Activated naive CD4-positive, alpha-beta T cell treated with anti-CD3 and anti-CD28 coated beads for 36 hours (primary cell): ENCODE measurements around the gene WIPF1. TPM values are rescaled to one million over a fixed set of nuclear protein-coding genes. Genes with fewer than 3 reads are reported as not detected.
A peak's percentile ranks its signal among the peaks of the same experiment; 100 is the strongest.

ENCODE experiments used
- CTCF ChIA-PET: fragments of 350-600 bp; sonication (Branson Sonifier 250); formaldehyde crosslinking; loops from one replicate; lab custom pipeline; 2021; ENCODE audit warnings: antibody characterized with exemption; lab: Charles Lee
- DNase-seq: peaks from one replicate; pipeline ENCODE4 v3.0.0-alpha.2; 2020
- H3K27ac Mint-ChIP-seq: one replicate; pipeline ENCODE4 v1.8.0; 2021; ENCODE audit warnings: mild to moderate bottlenecking, mixed read lengths
- H3K27me3 Mint-ChIP-seq: one replicate; pipeline ENCODE4 v1.8.0; 2021; ENCODE audit warnings: low read depth, mixed read lengths
- H3K36me3 Mint-ChIP-seq: one replicate; pipeline ENCODE4 v1.8.0; 2021; ENCODE audit warnings: low read depth, mixed read lengths
- H3K4me1 Mint-ChIP-seq: one replicate; pipeline ENCODE4 v1.8.0; 2021; ENCODE audit warnings: low read depth, mixed read lengths
- H3K4me3 Mint-ChIP-seq: one replicate; pipeline ENCODE4 v1.8.0; 2021; ENCODE audit warnings: mild to moderate bottlenecking, moderate library complexity, mixed read lengths
- H3K9me3 Mint-ChIP-seq: one replicate; pipeline ENCODE4 v1.8.0; 2021; ENCODE audit warnings: mixed read lengths
- intact Hi-C: fragments of 100-400 bp; cut with micrococcal nuclease; formaldehyde crosslinking; loops from one replicate; pipeline ENCODE4 v1.15.1; 2023
- total RNA-seq, 2 experiments: library from RNA; stranded (reverse); gene quantifications; one replicate each; pipeline ENCODE4 v1.2.3, GENCODE V29; 2021

WIPF1 gene
- total RNA-seq, 2 experiments from 2014 or later, result 167 TPM

DNA sequence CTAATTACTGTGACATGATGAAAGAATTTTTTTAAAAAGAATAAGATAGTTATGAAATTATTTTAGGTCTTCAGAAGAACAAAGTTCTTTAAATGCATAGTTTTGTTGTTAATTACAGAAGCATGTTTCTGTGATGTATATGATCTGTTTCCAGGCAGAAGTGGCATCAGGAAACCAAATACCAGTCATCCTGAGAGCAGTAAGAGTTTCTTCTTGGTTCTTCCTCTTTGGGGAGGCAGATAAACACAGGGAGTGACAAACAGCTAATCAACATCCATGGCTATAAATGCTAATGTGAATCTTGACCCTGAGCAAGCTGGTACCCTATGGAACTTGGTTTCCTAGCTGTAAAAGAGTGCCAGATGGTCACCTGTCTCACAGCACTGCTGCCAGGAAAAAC, 29.2 kb downstream of the WIPF1 start:
- peaks cover 62% of the 10 kb centered on the region for H3K4me1 Mint-ChIP-seq
- H3K9me3 Mint-ChIP-seq, result no peaks in the 10 kb centered on the region
- intact Hi-C loops, result loop anchor here (1.0 to 2.0 kb wide), 4 partner anchors 14 to 120 kb away; partner anchors contain the start of genes GPR155 and WIPF1
- no peak overlapping the region for H3K4me3 Mint-ChIP-seq
- no peaks in the 10 kb centered on the region for H3K27me3 Mint-ChIP-seq
- peaks cover 57% of the 10 kb centered on the region for H3K36me3 Mint-ChIP-seq
- CTCF ChIA-PET, result interaction anchor here (1.1 to 2.0 kb wide), 5 partner anchors 10 to 129 kb away, joined by 3 to 6 read pairs (median 4); partner anchors contain the start of gene WIPF1
- H3K27ac Mint-ChIP-seq, result peak overlapping the region; percentile 81
- peak; percentile 34 for DNase-seq

DNA sequence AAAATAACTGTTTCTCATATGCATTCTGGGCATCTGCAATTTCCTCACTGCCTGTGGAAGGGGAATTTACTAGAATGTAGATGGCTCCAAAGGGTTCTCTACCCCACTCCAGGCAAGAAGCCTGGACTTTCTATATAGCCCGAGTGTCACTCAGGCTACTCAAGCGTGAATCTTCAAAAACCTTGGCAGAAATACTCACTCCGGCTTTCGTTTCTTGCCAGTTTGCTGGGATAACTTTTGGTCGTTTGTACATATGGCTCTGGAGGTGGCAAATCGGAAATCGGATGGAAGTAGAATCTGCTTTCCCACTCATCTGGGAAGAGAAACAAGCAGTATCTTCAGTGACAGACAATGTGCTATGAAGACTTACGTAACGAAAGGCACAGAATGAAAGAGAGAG, 30.7 kb downstream of the WIPF1 start:
- H3K4me1 Mint-ChIP-seq, result peaks cover 50% of the 10 kb centered on the region
- peak overlapping the region; percentile 81 for H3K27ac Mint-ChIP-seq
- intact Hi-C loops, result no loop called here
- no peaks in the 10 kb centered on the region for H3K9me3 Mint-ChIP-seq
- H3K36me3 Mint-ChIP-seq, result peaks cover 49% of the 10 kb centered on the region
- no peak for DNase-seq
- no peak overlapping the region for H3K4me3 Mint-ChIP-seq
- CTCF ChIA-PET, result interaction anchor here (1.3 kb wide), 1 partner anchor 31 kb away, joined by 5 read pairs; the partner anchor contains the start of gene WIPF1
- no peaks in the 10 kb centered on the region for H3K27me3 Mint-ChIP-seq

DNA sequence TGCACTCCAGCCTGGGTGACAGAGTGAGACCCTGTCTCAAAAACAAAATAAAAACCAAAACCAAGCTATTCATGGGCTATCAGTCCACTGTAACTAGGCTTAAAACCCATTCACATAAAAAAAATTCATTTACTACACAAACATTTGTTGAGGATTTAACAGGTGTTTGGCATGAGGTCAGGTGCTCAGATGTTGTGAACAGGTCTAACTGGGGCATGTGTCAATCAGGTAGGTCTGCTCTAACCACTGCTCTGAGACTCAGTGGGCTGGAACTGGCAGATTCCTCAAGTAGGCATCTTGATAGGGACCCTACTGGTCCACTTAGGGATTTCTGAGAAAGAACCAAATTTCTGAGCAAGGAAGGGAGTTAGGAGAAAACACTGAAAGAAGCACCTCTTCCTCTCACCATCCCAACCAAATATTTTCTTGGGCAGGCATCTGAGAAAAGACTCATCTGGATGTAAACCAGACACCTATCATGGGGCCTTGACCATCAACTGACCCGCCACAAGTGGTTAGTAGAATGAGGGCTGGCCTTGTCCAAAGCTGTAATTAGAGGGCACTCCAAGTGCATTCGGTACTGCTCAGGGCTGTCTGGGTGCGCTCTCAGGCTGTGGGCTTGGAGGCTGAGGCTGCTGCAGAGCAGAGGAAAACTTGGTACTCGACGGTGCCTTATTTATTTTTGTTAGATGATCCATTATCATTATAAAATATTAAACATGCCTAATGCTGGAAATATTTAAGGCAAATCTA, 33.9 kb downstream of the WIPF1 start:
- H3K9me3 Mint-ChIP-seq, result no peaks in the 10 kb centered on the region
- CTCF ChIA-PET, result interaction anchor here (0.5 to 1.3 kb wide), 4 partner anchors 101 to 343 kb away, joined by 3 to 5 read pairs (median 3); no protein-coding TSS in a partner anchor
- peaks cover 28% of the 10 kb centered on the region for H3K4me1 Mint-ChIP-seq
- peaks cover 30% of the 10 kb centered on the region for H3K36me3 Mint-ChIP-seq
- no peak overlapping the region for H3K4me3 Mint-ChIP-seq
- no peaks in the 10 kb centered on the region for H3K27me3 Mint-ChIP-seq
- intact Hi-C loops, result no loop called here
- H3K27ac Mint-ChIP-seq, result peak overlapping the region; percentile 61
- no peak for DNase-seq

DNA sequence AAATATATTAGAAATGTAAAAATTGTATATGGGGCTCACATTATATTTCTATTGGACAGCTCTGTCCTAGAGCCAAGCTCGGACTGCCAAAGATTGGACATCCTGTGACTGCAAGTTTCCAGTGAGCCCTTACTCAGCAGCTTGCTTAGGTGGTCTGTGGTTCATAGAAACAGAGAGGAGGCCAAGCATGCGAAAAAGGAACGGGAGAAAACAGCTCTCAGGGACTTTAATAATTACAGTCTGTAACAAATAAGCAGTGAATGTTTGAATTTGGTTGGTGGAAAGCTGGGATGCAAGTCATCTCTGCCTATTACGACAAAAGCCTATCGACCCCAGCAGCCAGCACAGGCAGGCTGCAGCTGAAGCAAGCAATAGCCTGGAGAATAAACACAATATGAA, 35.6 kb downstream of the WIPF1 start:
- intact Hi-C loops, result no loop called here
- no peaks in the 10 kb centered on the region for H3K9me3 Mint-ChIP-seq
- H3K27me3 Mint-ChIP-seq, result no peaks in the 10 kb centered on the region
- peaks cover 14% of the 10 kb centered on the region for H3K4me1 Mint-ChIP-seq
- H3K4me3 Mint-ChIP-seq, result no peak overlapping the region
- H3K27ac Mint-ChIP-seq, result peak overlapping the region; percentile 65
- CTCF ChIA-PET, result interaction anchor here (0.6 to 1.0 kb wide), 3 partner anchors 17 to 105 kb away, joined by 3 to 6 read pairs (median 3); no protein-coding TSS in a partner anchor
- no peak for DNase-seq
- H3K36me3 Mint-ChIP-seq, result peaks cover 19% of the 10 kb centered on the region

DNA sequence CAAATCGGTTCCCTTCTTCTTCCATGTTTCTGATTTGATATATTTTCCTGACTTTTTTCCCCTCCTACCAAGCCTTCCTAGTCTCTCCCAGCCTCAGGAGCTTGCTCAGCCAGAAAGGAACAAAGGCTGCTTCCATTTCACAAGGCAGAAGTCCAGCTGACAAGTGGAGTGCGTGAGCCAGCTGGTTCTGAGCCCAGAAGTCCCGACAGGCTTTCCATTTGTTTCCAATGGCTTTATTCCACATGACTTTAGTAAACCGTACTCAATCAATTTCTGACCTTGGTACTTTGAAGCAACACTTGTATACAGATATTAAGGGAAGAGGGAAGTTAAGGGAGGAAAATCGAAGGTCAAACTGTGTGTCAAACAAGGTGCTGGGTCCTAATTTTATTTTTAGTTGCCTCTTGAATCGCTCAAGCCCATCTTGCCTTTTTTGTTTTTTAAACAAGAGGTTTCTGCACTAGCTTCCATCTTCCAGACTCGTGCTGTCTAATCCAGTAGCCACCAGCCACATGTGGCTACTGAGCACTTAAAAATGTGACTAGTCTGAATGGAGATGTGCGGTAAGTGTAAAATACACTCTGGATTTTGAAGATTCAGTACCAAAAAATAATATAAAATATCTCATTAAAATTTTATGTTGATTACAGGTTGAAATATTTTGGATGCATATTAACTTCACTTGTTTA, 36.2 kb downstream of the WIPF1 start:
- peaks cover 15% of the 10 kb centered on the region for H3K36me3 Mint-ChIP-seq
- no peaks in the 10 kb centered on the region for H3K27me3 Mint-ChIP-seq
- no peak for DNase-seq
- intact Hi-C loops, result no loop called here
- H3K4me3 Mint-ChIP-seq, result no peak overlapping the region
- peak overlapping the region; percentile 61 for H3K27ac Mint-ChIP-seq
- no peaks in the 10 kb centered on the region for H3K9me3 Mint-ChIP-seq
- peaks cover 15% of the 10 kb centered on the region for H3K4me1 Mint-ChIP-seq
- CTCF ChIA-PET, result interaction anchor here (0.6 kb wide), 1 partner anchor 99 kb away, joined by 6 read pairs; no protein-coding TSS in a partner anchor

DNA sequence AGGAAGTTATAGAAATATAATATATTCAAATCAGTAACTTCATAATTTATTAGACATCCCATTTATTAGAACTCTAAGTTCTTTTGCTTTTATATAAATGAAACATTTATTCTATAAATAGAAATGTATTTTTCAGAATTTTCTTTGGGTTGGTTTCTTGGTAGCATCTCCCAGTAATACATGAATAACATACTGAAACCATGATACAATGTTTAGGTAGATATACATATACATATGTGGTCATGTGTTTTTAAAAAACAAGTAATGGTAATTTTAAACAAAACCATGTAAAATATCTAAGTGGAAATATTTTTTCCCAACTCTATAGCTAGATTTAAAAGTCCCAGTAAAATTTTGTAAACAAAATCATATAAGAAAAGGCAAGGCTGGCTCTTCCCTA, 36.9 kb downstream of the WIPF1 start:
- intact Hi-C loops, result no loop called here
- H3K27ac Mint-ChIP-seq, result peak overlapping the region; percentile 61
- no peaks in the 10 kb centered on the region for H3K9me3 Mint-ChIP-seq
- peaks cover 21% of the 10 kb centered on the region for H3K4me1 Mint-ChIP-seq
- no peak for DNase-seq
- H3K4me3 Mint-ChIP-seq, result no peak overlapping the region
- CTCF ChIA-PET, result interaction anchor here (0.6 kb wide), 1 partner anchor 340 kb away, joined by 3 read pairs; no protein-coding TSS in a partner anchor
- H3K27me3 Mint-ChIP-seq, result no peaks in the 10 kb centered on the region
- H3K36me3 Mint-ChIP-seq, result peaks cover 11% of the 10 kb centered on the region

DNA sequence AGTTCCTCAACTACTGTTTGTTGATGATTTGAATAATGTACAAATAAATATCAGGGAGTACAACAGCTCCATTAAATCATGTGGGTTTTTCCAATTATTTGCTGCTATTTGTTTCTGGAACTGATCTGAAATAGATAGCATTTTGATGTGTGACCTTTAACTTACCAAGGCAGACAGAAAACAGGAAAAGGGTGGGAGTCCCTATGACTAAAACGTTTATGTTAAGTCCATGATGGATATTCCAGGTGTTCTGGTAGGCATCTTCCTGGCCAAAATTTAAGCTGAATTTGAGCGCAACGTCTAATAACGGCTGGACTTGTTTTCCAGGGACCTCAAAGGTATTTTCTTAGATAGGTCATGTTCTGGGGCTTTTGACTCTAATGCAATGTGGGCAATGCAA, 41.6 kb downstream of the WIPF1 start:
- H3K36me3 Mint-ChIP-seq, result peaks cover 9% of the 10 kb centered on the region
- peaks cover 5% of the 10 kb centered on the region for H3K9me3 Mint-ChIP-seq
- CTCF ChIA-PET, result interaction anchor here (0.5 to 3.1 kb wide), 6 partner anchors 9 to 141 kb away, joined by 3 to 9 read pairs (median 4); no protein-coding TSS in a partner anchor
- H3K27ac Mint-ChIP-seq, result no peak overlapping the region
- no peak for DNase-seq
- intact Hi-C loops, result loop anchor here (2.0 kb wide), 1 partner anchor 13 kb away; no protein-coding TSS in a partner anchor
- H3K4me1 Mint-ChIP-seq, result peaks cover 48% of the 10 kb centered on the region
- H3K4me3 Mint-ChIP-seq, result no peak overlapping the region
- H3K27me3 Mint-ChIP-seq, result no peaks in the 10 kb centered on the region

DNA sequence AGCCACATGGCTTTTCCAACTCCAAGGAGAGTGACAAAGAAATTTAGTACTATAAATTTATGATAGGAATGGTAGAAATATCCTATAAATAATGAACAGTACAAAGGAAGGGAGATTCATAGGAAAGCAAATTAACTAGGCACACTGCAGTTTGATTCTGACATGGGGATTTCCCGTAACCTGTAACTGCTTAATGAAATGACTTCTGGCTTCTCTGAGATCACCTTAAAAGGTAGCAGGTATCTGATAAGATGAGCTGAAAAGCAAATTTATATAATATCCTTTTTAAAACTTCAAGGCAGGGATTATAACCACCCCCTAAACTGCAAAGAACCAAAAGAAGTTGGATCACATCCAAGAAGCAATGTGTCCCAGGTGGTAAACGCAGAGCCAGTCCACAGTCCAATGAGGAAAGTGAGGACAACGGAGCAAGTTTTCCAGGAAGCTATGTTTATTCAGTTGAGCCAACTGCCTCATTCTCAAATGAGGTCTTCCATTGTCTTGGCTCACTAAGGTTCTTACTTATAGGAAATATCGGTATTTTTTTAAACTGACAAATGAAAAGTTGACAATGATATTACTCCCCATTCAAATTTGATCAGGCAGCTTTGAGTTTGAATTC, 43.0 kb downstream of the WIPF1 start:
- peak overlapping the region; percentile 75 for H3K27ac Mint-ChIP-seq
- intact Hi-C loops, result loop anchor here (2.0 kb wide), 1 partner anchor 14 kb away; no protein-coding TSS in a partner anchor
- DNase-seq, result no peak

DNA sequence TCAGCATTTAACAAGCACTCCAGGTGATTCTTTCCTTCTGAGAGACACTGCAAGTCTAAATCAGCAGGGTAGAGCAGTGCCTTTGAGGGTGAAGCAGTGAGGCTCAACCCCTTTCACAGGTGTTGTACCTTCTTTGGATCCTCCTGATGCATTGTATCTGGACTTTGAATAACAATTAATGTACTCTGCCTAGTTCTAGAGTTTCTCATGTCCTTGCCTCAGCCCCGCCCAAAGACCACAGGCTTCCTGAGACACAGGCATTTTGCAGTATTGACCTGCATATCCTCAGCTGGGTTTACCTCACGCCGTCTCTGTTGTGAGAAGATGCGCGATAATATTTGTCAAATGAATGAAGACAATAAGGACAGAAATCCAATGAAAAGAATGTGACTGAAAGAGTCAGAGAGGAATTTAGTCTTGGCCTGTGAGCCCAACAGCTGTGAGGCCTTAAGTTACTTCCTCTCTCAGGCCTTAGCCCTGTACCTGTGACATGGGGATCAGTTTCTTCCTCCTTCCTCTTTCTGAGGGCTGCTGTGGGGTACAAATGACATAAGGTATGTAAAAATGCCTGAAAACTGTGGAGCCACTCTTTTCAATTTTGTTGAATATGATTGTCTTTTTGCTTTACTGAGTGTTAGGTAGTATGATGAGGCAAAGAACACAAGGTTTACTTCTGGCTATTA, 43.7 kb downstream of the WIPF1 start:
- H3K9me3 Mint-ChIP-seq, result peaks cover 5% of the 10 kb centered on the region
- intact Hi-C loops, result loop anchor here (2.0 kb wide), 1 partner anchor 15 kb away; no protein-coding TSS in a partner anchor
- no peak overlapping the region for H3K4me3 Mint-ChIP-seq
- no peaks in the 10 kb centered on the region for H3K27me3 Mint-ChIP-seq
- no peak for DNase-seq
- H3K4me1 Mint-ChIP-seq, result peaks cover 43% of the 10 kb centered on the region
- CTCF ChIA-PET, result interaction anchor here (1.5 to 1.9 kb wide), 2 partner anchors 49 to 134 kb away, joined by 3 to 7 read pairs; no protein-coding TSS in a partner anchor
- H3K36me3 Mint-ChIP-seq, result peaks cover 9% of the 10 kb centered on the region
- H3K27ac Mint-ChIP-seq, result peak overlapping the region; percentile 75

More for the DNA sequence above, 43.0 kb downstream of the WIPF1 start:
- CTCF ChIA-PET, result interaction anchor here (1.5 to 1.9 kb wide), 2 partner anchors 49 to 133 kb away, joined by 3 to 7 read pairs; no protein-coding TSS in a partner anchor
- Mint-ChIP-seq H3K27me3 (no peaks in the 10 kb centered on the region), H3K4me3 (no peak overlapping the region), H3K4me1 (peaks cover 43% of the 10 kb centered on the region), H3K36me3 (peaks cover 9% of the 10 kb centered on the region), H3K9me3 (peaks cover 5% of the 10 kb centered on the region)

DNA sequence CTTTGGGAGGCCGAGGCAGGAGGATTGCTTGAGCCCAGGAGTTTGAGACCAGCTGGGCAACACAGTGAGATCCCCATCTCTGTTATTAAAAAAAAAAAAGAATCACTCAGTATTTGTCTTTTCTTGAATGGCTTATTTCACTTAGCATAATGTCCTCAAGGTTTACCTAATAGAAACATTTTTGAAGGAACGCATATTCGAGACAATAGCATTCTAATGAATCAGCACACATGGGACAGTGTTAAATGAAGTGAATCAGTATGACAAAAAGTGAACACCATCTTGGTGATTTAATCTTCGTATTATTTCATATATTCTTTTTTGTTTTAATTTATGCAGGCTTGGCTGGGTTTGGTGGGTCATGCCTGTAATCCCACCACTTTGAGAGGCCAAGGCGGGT, 44.7 kb downstream of the WIPF1 start:
- CTCF ChIA-PET, result interaction anchor here (0.6 to 0.8 kb wide), 2 partner anchors 67 to 1965 kb away, joined by 3 read pairs; no protein-coding TSS in a partner anchor
- H3K27ac Mint-ChIP-seq, result peak overlapping the region; percentile 32
- H3K4me3 Mint-ChIP-seq, result no peak overlapping the region
- no peaks in the 10 kb centered on the region for H3K27me3 Mint-ChIP-seq
- intact Hi-C loops, result no loop called here
- H3K4me1 Mint-ChIP-seq, result peaks cover 43% of the 10 kb centered on the region
- peaks cover 9% of the 10 kb centered on the region for H3K36me3 Mint-ChIP-seq
- peaks cover 5% of the 10 kb centered on the region for H3K9me3 Mint-ChIP-seq
- DNase-seq, result no peak

DNA sequence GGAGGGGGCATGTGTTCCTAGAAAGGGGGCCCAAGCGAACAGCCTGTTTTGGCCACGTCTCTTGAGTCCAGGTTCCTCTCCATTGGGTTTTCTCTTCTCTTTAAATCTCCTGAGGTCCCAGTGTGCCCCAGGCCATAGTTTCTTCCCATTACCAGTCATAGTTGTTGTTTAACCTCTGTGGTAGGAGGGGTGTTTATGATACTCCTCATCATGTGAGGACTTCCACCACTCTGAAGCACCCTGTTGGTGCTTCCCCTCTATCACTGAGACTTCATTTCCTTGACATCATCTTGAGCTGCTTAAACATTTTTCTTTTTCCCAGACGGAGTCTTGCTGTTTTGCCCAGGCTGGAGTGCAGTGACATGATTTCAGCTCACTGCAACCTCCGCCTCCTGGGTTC, 45.9 kb downstream of the WIPF1 start:
- H3K9me3 Mint-ChIP-seq, result peaks cover 5% of the 10 kb centered on the region
- H3K27ac Mint-ChIP-seq, result peak overlapping the region; percentile 65
- CTCF ChIA-PET, result no interaction called here
- no peaks in the 10 kb centered on the region for H3K27me3 Mint-ChIP-seq
- intact Hi-C loops, result no loop called here
- peaks cover 41% of the 10 kb centered on the region for H3K4me1 Mint-ChIP-seq
- H3K36me3 Mint-ChIP-seq, result peaks cover 11% of the 10 kb centered on the region
- DNase-seq, result no peak
- no peak overlapping the region for H3K4me3 Mint-ChIP-seq
